GM19468 (cell line): ENCODE measurements around the gene KLHL25.
"Not testable (repeated sequence)": the region's sequence is repeated elsewhere in the genome, so short reads cannot be mapped to it uniquely, and the experiment has no call there.

Source experiments
- ATAC-seq: cut with Tn5 transposase; IDR thresholded peaks from one replicate; pipeline ENCODE4 v1.9.1; 2021; ENCODE audit warnings: mild to moderate bottlenecking, moderate library complexity, moderate number of reproducible peaks; ENCODE audit not compliant: unreplicated experiment; ENCODE audit errors: extremely low read depth

Gene KLHL25

DNA sequence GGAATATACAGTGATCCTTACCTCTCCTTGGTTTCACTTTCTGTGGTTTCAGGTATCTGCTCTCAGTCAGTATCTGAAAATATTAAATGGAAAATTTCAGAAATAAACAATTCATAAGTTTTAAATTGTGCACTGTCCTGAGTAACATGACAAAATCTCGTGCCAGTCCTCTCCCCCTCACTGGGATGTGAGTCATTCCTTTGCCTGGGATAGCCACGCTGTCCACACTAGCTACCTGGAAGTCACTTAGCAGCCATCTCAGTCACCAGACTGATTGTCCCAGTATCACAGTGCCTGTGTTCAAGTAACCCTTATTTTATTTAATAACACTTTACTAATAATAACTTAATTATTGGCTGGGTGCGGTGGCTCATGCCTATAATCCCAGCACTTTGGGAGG, 15.3 kb upstream of the KLHL25 start:
- no peak for ATAC-seq

DNA sequence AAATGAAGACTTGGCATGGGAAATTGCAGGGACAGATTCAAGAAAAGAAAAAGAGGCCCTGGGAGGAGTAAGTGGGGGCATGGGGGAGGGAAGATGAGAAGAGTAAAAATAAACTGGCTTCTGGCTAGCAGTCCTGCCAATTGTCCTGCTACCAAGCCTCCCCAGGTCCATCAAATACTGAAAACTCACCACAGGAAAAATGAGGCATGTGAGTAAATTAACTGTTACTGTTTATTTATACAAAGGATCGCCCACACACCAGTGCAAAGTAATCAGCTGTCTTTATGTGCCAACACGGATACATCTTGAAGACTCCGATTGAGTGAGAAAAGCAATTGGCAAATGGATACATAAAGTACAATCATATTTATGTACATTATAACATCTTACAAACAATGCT, 10.7 kb upstream of the KLHL25 start:
- no peak for ATAC-seq

DNA sequence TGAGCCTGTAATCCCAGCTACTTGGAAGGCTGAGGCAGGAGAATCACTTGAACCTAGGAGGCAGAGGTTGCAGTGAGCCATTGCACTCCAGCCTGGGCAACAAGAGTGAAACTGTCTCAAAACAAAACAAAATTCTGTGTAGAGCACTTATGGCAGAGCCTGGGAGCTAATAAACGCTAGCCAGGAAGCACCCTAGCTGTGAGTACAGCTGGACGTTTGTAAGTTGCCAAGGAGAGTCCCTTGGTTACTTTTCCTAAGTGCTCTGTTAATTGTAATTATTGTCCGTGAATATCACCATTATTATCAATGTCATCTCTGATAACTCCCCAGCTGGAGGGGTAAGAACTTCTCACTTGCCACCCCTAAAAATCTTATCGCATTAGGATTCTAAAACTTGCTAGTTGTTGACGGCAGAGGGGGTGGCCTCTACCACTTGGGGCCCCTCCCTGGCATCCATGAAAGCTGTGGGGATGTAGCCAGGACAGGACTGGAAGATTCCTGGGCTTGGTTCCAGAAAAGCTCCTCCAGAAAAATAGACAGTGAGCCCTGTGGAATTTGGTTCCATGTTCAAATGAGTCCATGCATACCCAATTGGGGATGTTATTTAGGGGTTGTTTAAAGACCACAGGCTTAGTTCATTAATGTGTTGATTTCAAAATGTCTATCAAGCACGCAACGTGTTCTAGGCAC, 9.9 kb upstream of the KLHL25 start:
- no peak for ATAC-seq

DNA sequence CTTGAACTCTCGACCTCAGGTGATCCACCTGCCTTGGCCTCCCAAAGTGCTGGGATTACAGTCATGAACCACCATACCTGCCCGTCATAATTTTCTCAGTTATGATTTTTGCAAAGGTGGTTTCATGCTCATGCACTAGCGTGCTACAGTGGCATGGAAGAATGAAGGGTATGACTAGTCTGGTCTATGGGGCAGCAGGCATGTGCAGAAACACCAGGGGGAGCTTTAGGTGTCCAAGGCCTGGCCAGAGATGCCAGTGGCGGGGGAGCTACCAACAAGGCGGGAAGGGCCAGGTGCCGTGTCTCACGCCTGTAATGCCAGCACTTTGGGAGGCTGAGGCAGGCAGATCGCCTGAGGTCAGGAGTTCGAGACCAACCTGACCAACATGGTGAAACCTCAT, 7.9 kb upstream of the KLHL25 start:
- not testable (repeated sequence) for ATAC-seq

DNA sequence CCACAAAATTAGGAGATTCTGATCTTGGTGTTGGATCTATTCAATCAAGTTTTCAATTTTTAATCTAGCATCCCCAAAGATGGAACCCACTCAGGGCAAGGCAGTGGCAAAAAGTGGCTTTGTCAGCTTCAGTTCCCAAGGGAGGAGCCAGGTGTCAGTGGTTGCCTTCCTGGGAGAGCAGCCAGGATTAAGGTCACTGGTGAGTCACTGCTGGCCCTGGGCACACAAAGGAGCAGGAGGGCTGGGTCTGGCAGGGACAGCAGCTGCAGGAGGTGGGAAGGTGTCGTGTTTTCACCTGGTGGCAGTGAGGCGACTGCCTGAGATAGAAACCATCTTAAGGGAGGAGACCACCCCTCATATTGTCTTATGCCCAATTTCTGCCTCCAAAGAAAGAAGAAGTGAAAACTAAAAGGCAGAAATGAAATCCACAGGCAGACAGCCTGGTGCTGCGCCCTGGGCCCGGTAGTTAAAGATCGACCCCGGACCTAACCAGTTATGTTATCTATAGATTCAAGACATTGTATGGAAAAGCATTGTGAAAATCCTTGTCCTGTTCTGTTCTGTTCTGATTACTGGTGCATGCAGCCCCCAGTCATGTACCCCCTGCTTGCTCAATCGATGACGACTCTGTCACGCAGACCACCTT, 5.9 kb upstream of the KLHL25 start:
- no peak for ATAC-seq

DNA sequence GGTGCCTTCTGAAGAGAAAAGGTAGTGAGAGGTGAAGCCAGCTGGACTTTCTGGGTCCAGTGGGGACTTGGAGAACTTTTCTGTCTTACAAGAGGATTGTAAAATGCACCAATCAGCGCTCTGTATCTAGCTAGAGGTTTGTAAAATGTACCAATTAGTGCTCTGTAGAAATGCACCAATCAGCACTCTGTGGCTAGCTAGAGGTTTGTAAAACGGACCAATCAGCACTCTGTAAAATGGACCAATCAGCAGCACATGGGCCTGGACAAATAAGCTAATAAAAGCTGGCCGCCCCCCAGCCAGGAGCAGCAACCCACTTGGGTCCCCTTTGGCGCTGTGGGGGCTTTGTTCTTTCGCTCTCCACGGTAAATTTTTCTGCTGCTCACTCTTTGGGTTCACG, 1.6 kb upstream of the KLHL25 start:
- not testable (repeated sequence) for ATAC-seq

DNA sequence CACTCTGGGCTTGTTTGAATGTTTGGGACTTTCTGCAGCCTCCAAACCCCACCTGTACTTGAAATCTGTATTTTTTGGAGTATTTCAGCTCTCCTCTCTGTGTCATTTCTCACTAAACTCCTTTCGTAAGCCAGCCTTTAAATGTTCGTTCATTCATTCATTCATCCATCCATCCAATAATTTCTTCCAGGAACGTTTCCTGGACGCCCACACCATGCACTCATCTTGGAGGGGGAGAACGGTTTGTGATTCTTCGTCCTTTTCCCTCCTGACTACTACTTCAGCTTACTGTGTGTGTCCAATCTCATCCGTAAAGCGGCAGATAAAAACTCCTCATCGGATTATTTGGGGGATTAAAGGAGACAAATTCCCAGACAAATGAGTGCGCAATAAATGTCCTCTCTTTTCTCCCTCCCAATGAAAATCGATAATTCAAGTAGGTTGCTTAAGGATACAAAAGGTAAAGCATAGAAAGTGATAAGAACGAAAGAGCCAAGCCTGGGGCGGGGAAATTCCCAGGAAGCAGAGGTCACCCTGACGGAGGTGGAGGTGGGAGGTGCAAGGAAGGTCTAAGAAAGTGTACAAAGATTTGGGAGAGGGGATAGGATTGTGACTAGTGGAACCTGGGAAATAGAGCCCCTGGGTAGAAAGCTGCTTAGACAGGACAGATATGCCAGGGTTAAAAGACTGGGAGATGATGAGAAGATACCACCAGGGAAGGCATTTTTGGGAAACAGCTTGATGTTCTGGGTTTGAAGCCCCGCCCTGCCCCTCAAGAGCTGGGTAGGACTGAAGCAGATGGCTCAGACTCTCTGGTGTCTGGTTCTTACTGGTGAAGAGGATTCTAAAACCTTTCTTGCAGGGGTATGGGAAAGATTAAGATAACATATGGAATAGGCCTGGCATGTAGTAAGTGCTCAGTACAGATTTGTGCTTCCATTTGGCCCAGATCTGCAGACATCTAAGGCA, 896 bp upstream of the KLHL25 start:
- no peak for ATAC-seq

DNA sequence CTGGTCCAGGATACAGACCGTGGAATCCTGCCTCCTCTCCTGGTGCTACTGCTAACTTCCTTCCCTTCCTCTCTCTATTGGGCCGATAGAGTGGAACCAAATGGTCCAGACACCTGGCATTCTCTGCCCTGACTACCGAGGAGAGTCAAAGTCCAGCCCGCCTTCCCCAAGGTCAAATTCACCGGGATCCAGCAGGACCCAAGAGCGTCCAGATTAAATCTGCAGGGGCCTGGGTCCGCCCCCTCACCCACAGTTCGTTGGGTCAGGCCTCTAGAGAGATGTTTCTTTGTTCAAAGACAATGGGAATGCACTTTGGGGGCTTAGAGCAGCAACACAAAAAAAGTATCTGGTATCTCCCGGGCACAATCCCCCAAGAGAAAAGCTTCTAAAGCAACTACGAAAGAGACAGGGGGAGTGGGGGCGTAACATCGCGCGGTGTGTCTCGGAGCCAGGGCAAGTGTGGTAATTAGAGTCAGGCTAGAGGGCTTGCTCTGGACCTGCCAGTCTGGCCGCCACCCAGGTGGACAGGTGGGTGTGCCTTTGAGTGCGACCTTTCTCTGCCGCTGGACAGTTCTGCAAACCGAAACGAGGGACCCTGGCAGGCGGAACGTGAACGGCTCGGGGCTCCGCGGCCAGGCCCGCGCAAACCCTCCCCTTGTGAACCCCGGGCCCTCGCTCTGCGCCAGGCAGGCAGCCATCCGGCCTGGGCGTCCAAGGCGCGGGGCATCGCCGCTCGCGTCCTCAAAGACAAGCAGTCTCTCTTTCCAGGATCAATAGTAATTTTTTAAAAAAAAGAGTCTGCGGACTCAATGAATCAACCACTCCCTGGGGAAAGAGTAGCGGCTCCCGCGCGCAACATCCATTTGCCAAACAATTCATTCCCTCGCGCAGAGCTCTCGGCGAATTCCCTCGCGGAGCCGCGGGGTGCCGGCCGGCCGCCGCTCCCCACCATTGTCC, 806 bp downstream of the KLHL25 start:
- ATAC-seq: no peak

DNA sequence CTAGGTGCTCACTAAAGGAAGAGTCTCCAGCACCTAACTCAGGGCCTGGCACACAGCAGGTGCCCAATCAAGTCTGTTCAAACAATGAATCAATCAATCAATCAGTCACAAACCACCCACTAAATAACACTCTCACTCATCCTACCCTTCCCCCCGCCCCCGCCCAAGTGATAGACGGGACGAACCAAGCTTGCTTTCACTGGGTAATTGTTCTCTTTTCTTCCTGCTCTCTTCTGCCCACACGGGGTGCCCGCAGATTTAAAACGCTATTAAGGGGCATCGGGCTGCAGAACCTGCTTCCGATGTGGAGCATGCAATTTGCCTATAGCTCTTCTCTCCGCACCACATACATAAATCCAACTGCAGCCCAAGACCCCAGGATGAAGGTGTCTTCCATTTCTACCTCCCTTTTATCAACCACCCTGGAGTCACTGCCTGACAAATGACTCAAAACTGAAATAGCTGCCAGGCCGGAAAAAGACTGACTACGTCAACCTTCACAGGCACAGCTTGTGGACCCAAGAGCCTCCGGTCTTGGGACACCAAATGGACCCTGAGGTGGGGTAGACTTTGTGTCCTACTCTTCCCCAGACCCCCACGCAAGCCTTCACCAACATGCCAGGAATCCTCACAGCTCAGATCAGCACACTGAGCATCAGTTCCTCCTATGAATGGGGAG, 1.7 kb downstream of the KLHL25 start:
- no peak for ATAC-seq

DNA sequence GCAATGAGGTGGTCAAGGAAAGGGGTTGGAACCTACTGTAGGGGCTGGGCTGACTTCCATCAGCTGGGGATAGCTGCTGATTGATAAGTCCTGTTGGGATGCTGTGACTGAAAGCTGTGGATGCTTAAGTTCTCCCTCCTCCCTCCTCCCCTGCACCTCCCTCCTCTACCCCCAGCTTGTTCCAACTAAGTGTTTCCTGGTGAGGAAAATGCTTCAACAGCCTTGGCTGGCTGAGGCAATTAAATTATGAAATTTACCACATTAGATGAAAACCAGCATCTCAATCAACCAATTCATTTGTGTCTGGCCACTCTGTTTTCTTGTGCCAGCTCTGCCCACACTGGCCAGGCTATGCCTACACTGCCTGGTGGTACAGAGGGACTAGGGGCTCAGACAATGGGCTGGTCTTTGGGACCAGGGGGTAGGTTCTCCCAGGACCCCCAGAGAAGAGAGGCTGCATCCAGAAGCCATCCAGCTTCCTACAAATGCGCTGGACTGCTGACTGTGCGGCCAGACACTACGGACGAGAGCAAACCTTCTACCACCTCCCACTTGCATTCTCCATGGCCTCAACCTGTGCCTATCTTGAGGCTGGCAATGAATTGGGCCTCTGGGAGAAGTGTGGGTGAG, 2.5 kb downstream of the KLHL25 start:
- no peak for ATAC-seq

DNA sequence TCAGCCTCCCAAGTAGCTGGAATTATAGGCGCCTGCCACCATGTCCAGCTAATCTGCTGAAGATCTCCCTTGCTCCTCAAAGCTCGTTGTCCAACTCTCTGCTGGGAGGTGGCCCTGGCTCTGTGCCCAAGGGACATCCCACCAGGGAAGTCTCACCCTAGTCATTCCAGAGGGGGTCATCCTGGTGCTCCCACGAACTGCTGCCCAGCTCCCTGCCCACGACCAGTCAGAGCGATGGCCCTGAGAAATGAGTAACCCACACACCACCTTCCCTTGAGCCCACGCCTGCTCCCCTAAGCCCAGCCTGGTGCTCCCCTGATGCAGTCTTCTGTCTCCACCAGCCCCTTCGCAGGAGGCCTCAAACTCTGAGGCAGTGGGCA, 5.2 kb downstream of the KLHL25 start:
- no peak for ATAC-seq

DNA sequence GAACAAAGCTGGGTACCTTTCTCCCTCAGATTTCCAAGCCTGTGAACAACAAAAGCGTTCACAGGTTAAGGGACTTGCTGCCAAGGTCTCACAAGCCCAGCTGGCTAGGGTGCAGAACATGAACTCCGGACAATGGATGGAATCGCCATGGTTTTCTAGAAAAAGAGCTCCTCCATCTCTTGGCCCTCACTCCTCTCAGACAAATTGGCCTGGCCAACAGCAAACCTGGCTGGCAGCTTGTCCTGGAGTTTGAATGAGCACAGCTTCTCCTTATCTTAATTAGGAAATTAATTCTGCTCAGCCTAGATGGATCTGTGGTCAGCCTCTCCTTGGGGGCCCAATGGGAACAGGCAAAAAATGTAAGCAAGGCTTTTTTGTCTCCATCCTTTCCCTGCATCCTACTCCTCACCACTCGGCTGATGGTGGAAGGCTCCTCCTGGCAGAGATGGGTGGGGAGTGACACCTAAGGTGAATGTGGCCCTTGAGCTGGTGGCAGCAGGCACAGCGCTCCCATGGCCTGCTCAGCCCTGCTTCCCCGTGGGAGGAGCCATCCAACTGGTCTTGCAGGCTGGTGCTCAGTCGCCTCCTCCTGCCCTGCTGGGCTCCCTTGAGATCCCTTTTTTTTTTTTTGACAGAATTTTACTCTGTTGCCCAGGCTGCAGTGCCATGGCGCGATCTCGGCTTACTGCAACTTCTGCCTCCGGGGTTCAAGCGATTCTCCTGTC, 5.8 kb downstream of the KLHL25 start:
- ATAC-seq: no peak

DNA sequence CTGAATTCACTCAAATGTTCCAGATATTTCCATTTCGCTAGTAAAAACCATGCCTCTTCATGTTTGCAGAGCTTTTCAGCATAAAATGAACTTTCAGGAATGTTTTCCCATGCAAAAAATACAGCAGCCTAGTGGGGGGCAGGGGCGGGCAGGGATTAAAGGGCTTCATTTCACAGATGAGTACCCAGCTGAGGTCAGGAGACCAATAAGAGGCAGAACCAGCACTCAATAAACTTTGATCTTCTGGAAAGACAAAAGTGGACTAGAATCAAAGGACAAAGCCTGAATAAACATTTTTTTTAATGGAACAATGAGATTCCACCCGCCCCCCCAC, 8.0 kb downstream of the KLHL25 start:
- no peak for ATAC-seq

DNA sequence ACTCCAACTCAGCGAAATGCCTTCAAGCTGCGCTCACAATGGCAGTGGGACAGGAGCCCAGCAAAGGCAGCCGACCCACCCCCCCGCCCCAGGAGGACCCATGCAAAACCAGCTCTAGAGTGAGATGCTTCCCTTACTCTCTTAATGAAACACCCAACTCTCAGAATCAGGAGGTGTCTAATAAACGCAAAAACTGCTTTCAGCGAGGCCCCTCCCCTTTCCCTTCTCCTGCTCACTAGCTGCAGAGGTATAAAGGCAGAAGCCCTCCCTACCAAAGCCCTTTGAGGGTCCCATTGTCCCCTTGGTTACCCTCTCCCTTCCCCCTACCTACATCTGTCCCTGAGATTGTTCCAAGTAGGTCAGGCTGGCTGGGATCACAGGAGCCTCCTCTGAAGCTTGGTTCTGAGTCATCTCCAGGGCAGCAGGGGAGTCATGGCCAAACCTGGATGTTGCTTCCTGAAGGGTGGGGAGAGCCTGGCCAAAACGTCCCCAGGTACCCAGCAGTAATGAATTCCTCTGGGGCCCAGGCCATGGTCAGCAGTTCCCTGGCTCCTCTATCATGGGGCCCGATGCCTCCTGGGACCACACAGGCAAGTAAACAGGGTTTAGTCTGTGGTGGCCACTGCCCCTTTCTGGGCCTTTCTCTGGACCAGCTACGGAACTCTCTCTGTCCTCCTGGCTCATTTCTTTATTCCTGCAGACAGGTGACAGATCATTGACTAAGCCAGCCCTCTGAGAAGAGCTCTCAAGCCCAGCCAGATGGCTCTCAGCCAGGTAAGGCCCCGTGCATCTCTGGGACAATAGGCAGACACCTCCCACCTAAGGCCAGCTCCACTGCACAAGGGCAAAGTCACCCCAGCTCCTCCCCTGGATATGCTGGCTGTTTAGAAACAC, 8.6 kb downstream of the KLHL25 start:
- no peak for ATAC-seq

DNA sequence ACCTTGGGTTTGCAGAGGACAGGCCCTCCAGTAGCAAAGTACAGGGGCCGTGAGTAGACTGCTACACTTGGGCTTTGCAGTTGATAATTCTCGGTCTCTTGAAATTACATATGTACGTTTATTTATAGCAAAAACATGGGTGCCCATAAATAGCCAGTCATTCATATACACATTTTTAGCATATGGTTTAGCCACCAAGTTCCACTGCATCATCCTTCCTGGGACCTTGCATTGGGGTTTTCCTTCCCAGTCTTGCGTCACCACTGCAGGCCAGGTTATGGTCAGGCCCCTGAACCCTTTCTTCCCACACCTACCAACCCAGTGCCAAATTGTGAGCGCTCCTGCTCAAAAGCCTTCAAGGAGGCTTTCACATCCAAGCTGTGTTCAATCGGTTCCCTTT, 12.7 kb downstream of the KLHL25 start:
- ATAC-seq: no peak

DNA sequence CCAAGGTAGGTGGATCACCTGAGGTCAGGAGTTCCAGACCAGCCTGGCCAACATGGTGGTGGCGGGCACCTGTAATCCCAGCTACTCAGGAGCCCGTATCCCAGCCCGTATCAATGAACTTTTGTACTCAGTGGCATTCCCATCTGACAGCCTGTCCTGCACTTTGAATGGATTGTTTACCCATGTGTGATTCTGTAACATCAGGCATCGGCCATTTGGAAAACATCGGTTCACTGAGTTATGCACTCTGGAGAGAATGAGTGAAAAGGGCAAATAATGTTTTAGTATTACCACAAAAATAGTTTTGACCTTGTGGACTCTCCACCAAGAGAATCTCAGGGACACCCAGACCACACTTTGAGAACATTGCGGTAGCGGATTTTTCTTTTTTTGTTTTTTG, 13.6 kb downstream of the KLHL25 start:
- ATAC-seq: no peak

DNA sequence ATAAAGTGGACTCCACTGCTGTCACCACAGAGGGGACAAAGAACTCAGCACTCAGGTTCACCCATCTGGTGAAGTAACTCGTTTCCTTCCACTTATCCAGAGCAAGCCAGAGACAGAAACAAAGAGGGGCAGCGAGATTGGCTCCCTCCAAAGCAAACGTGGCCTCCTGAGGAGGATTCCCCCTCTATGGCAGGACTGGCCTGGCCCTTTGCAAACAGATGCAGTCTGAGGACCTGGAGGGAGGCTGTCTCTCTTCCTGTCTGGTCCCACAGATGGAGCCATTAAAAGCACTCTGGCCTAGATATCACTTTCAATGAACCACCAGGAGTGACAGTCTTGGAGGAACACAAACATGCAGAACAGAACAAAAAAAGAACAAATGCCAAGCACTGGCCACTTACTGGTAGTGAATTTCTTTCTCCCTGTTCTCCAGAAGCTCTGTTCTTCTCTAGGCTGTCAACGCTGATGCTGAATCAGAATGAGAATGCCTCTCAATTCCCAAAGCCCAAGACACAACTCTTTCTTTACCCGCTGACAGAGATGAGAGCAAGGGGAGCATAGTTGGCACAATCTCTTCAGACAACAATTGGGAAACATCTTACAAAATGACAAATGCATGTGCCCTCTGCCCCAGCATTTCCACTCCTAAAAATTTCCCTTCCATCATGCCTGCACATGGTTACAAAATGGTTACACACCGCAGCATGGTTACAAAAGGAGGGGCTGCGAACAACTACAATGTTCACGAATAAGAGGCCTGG, 14.3 kb downstream of the KLHL25 start:
- ATAC-seq: no peak
